NCI-H2107 treated with DMSO at 0.1 percent for 48 hours (cell line): ENCODE results near the gene PHF1.
A peak's percentile ranks its signal among the peaks of the same experiment; 100 is the strongest.
"Not testable (repeated sequence)": the region's sequence is repeated elsewhere in the genome, so short reads cannot be mapped to it uniquely, and the experiment has no call there.

Source experiments
- DNase-seq: peaks from one replicate; lab custom pipeline; 2025; ENCODE audit not compliant: unreplicated experiment; lab: John Stamatoyannopoulos, UW

PHF1 gene

GRCh38 chr6:33410711-33411631 lies at the start of gene PHF1:
Gene PHF1, plus strand, starts transcription at chr6:33411014. Its CDS starts 1,250 bp downstream, at chr6:33412264.
- no peak for DNase-seq

- not testable (repeated sequence) for DNase-seq
Measured at GRCh38 chr6:33363486-33363885, 47.3 kb upstream of the PHF1 start.

- DNase-seq: peak; percentile 45
Measured at GRCh38 chr6:33364475-33365205, 46.2 kb upstream of the PHF1 start.

GRCh38 chr6:33365206-33365971 lies 45.4 kb upstream of the PHF1 start:
- not testable (repeated sequence) for DNase-seq

- DNase-seq: no peak
Measured at GRCh38 chr6:33367009-33367714, 43.7 kb upstream of the PHF1 start.

GRCh38 chr6:33367715-33368025 lies 43.1 kb upstream of the PHF1 start:
- DNase-seq: not testable (repeated sequence)

GRCh38 chr6:33371901-33372300 lies 38.9 kb upstream of the PHF1 start:
- not testable (repeated sequence) for DNase-seq

GRCh38 chr6:33372526-33373123 lies 38.2 kb upstream of the PHF1 start:
- peak; percentile 11 for DNase-seq

- no peak for DNase-seq
Measured at GRCh38 chr6:33373960-33374910, 36.6 kb upstream of the PHF1 start.

GRCh38 chr6:33375143-33375671 lies 35.6 kb upstream of the PHF1 start:
- DNase-seq: no peak

- no peak for DNase-seq
Measured at GRCh38 chr6:33377171-33377570, 33.6 kb upstream of the PHF1 start.

GRCh38 chr6:33379184-33379583 lies 31.6 kb upstream of the PHF1 start:
- DNase-seq: not testable (repeated sequence)

- DNase-seq: no peak
Measured at GRCh38 chr6:33380272-33380981, 30.4 kb upstream of the PHF1 start.

GRCh38 chr6:33383427-33384185 lies 27.2 kb upstream of the PHF1 start:
- no peak for DNase-seq

- DNase-seq: no peak
Measured at GRCh38 chr6:33384581-33385020, 26.2 kb upstream of the PHF1 start.

- DNase-seq: no peak
Measured at GRCh38 chr6:33390173-33390572, 20.6 kb upstream of the PHF1 start.

- no peak for DNase-seq
Measured at GRCh38 chr6:33390767-33391277, 20.0 kb upstream of the PHF1 start.
